Muscle of leg (tissue), 11 donors: ENCODE measurements around the gene PEA15. TPM values are rescaled to one million over a fixed set of nuclear protein-coding genes. Genes with fewer than 3 reads are reported as not detected.
A peak's percentile ranks its signal among the peaks of the same experiment; 100 is the strongest.

Experiments used
- DNase-seq: peaks from one replicate; pipeline ENCODE4 v3.0.0; 2013
- H3K27ac ChIP-seq: one replicate; pipeline ENCODE4 v1.5.1; 2013; ENCODE audit warnings: mild to moderate bottlenecking, low read length, control low read depth
- H3K27me3 ChIP-seq: one replicate; pipeline ENCODE4 v1.6.1; 2013; ENCODE audit warnings: low read length; ENCODE audit not compliant: control insufficient read depth, insufficient read depth
- H3K36me3 ChIP-seq: one replicate; pipeline ENCODE4 v1.6.1; 2013; ENCODE audit warnings: low read length; ENCODE audit not compliant: control insufficient read depth, insufficient read depth
- H3K4me1 ChIP-seq: one replicate; pipeline ENCODE4 v1.6.1; 2013; ENCODE audit warnings: low read length; ENCODE audit not compliant: control insufficient read depth, insufficient read depth
- H3K4me3 ChIP-seq: one replicate; pipeline ENCODE4 v1.5.1; 2013; ENCODE audit warnings: low read length, control low read depth
- H3K9me3 ChIP-seq: replicated peaks from 2 replicates; pipeline ENCODE4 v1.6.1; 2013; ENCODE audit warnings: low read depth, low read length; ENCODE audit not compliant: control insufficient read depth
- WGBS: methylation state at CpG from one replicate; pipeline ENCODE4 v1.1.5; 2013; ENCODE audit warnings: missing lambda C conversion rate; ENCODE audit not compliant: insufficient coverage; 5-methylcytosine and 5-hydroxymethylcytosine counted together
- polyA plus RNA-seq, 8 donors: library from polyadenylated mRNA; unstranded; fragments of 120-200 nt; gene quantifications; one replicate each; pipeline versions ENCODE4 v1.2.1 to v1.2.3, GENCODE V29; 2013; ENCODE audit warnings: inconsistent platforms in 1 of 8, low replicate concordance in 1 of 8; ENCODE audit not compliant: insufficient read length in 8 of 8, insufficient read depth in 1 of 8
- total RNA-seq: library from RNA; stranded (reverse); fragments of 120-200 nt; gene quantifications from one replicate; pipeline ENCODE4 v1.2.4, GENCODE V29; 2013

PEA15 gene
- total and polyA plus RNA-seq, 9 donors: 57.4 to 171 (median 136) TPM

DNA sequence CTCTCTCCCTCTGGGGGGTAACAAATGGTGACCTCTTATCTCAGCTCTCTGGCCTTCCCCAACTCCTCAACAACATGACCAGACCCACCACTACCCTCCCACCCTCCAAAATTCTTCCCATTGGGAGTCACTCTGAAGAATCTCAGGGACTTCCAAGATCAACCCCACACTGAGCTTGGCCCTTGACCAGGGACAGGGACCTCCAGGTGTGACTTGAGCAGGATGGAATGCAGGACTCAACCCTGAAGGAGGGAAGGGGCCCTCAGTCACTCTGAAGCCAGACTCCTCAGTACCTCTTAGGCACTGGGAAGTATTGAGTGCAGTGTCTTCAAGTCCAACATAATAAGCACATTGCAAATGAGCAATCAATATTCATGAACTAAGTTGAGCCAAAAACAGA, 12.9 kb upstream of the PEA15 start:
- peak overlapping the region; percentile 93 for H3K27ac ChIP-seq
- DNase-seq: no peak
- H3K9me3 ChIP-seq: no peaks in the 10 kb centered on the region
- H3K4me1 ChIP-seq: peaks cover 43% of the 10 kb centered on the region
- peaks cover 10% of the 10 kb centered on the region for H3K36me3 ChIP-seq
- H3K4me3 ChIP-seq: peak overlapping the region; percentile 52
- H3K27me3 ChIP-seq: no peaks in the 10 kb centered on the region

DNA sequence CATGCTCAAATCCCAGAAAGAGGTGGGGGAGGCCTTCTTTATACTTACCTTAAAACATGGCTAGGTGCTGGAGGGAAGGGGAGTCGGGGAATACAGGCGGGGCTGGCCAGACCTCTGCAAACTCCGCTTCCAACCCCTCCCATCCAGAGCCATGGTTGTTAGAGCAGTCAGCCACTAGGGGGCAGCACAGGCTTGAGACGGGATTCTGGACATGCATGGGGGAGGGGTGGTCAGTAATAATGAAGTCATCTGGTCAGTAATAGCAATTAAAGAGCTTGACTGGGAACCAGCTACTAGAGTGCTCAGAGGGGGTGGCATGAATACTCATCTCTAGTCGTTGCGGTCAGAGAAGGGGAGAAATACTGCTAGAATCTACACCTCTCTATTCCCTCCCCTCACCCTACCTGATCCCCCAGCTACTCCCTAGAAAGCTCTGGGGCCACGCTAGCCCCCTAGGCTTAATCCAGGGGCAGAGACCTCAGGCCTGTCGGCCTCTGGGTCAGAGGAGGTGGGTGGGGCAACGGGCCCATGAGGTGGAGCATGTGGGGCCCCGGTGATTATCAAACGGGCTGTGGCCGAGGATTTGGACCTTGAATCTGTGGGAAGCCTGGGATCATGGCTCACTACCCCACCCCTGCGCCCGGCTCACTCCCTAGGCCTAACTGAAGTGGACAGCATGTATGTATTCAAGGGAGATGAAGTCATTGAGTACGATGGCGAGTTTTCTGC, 11.9 kb upstream of the PEA15 start:
- Histone ChIP-seq H3K36me3 (peaks cover 10% of the 10 kb centered on the region), H3K9me3 (no peaks in the 10 kb centered on the region), H3K4me1 (peaks cover 38% of the 10 kb centered on the region), H3K4me3 (peak overlapping the region; percentile 52), H3K27ac (peak overlapping the region; percentile 93), H3K27me3 (no peaks in the 10 kb centered on the region)
- peak; percentile 93 for DNase-seq
- 25% methylated on average over 4 of the region's 16 CpGs for WGBS

DNA sequence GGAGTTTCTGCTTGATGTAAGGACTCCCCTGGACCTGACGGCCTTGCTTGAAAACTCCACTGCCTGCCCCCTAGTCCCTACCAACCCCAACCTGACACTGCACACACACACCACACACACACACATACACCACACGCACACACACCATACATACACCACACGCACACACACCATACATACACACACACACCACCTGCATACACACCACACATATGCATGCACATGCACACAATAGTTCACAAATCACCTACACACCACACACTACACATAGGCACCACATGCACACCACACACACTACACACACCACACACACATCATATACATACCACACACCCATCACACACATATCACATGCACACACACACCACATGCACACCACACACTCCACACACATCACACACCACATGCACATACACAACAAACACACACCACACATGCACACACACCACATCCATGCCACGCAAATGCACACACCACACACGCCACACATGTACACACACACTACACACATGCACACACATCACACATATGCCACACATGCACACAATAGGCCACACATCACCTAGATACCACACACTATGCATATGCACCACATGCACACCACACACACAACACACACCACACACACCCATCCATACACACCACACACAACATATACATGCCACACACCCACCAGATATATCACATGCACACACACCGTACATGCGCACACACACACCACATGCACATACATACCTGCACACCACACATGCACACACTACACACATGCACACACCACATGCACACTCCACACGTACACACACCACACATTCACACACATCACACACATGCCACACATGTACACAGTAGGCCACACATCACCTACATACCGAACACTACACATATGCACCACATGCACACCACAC, 11.1 kb upstream of the PEA15 start:
- Histone ChIP-seq H3K27me3 (no peaks in the 10 kb centered on the region), H3K4me3 (no peak overlapping the region), H3K4me1 (peaks cover 30% of the 10 kb centered on the region), H3K36me3 (peaks cover 13% of the 10 kb centered on the region), H3K27ac (no peak overlapping the region), H3K9me3 (no peaks in the 10 kb centered on the region)
- 90% methylated on average over 9 of the region's 9 CpGs for WGBS
- DNase-seq: no peak

DNA sequence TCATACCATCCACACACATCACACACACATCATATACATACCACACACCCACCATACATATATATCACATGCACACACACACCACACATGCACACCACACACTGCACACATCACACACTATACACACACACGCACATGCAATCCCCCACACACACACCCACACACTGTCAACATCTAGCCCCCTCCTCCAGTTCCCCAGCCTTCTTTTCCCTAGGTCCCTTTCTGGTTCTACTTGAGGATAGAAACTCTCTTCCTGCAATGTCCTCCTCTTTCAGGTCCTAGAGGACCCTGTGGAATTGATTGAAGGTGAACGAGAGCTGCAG, 10.5 kb upstream of the PEA15 start:
- Histone ChIP-seq H3K36me3 (peaks cover 16% of the 10 kb centered on the region), H3K27ac (no peak overlapping the region), H3K27me3 (no peaks in the 10 kb centered on the region), H3K9me3 (no peaks in the 10 kb centered on the region), H3K4me1 (peaks cover 24% of the 10 kb centered on the region), H3K4me3 (no peak overlapping the region)
- no peak for DNase-seq
- 67% methylated on average over 1 of the region's 2 CpGs for WGBS

DNA sequence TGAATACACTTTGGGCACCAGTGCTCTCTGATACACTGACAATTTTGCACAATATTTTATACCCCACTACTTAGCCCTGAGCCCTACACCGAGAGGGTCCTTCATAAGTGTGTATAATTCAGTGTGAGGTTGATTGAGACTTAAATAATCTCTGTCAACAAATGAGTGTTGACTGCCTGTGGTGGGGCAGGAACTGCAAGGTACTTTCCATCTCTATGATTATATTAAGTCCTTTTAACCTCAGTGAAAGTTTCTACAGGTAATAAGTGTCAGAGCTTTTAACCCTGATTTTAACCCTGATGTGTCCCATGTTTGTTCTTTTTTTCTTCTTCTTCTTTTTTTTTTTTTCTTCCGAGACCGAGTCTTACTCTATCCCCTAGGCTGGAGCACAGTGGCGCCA, 9.0 kb upstream of the PEA15 start:
- no peaks in the 10 kb centered on the region for H3K27me3 ChIP-seq
- peaks cover 25% of the 10 kb centered on the region for H3K36me3 ChIP-seq
- H3K9me3 ChIP-seq: no peaks in the 10 kb centered on the region
- H3K4me3 ChIP-seq: no peak overlapping the region
- H3K27ac ChIP-seq: no peak overlapping the region
- WGBS: 80% methylated on average over 1 of the region's 4 CpGs
- DNase-seq: no peak
- H3K4me1 ChIP-seq: peaks cover 17% of the 10 kb centered on the region

DNA sequence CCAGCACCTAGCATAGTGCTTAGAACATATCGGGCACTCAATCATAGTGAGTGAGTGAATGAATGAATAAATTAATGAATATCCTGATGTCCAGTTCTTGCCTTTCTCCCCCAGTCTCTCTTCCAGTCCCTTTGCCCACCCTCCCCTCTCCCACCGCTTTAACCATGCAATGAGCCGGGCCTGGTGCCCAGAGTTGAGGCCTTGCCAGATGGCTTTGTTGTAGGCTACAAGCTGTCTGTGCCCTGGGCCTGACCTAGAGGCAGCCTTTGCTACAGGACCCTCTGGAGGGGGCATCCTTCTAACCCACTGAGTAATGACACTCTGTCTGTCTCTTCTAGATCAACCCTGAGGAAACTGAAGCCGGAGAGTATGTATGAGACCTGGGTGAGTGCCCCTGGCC, 8.0 kb upstream of the PEA15 start:
- Histone ChIP-seq H3K9me3 (no peaks in the 10 kb centered on the region), H3K4me3 (no peak overlapping the region), H3K27me3 (no peaks in the 10 kb centered on the region), H3K36me3 (peaks cover 27% of the 10 kb centered on the region), H3K4me1 (peaks cover 17% of the 10 kb centered on the region), H3K27ac (no peak overlapping the region)
- WGBS: 60% methylated on average over 1 of the region's 4 CpGs
- no peak for DNase-seq

DNA sequence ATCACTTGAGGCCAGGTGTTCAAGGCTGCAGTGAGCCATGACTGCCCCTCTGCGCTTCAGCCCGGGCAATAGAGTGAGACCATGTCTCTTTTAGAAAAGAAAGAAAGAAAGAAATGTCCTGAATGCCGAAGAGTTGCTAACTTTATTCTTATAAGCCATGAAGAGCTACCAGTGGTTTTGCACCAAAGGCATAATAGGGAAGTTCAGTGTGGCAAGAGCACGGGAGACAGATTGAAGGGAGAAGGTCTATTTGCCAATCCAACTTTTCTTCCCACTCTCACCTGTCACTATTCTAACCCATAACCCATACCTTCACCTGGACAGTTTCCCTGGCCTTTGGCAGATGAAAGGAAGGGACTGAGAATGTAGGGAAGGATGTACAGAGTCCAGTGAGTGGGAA, 4.4 kb upstream of the PEA15 start:
- peaks cover 13% of the 10 kb centered on the region for H3K4me1 ChIP-seq
- WGBS: 100% methylated on average over 1 of the region's 4 CpGs
- peaks cover 17% of the 10 kb centered on the region for H3K36me3 ChIP-seq

DNA sequence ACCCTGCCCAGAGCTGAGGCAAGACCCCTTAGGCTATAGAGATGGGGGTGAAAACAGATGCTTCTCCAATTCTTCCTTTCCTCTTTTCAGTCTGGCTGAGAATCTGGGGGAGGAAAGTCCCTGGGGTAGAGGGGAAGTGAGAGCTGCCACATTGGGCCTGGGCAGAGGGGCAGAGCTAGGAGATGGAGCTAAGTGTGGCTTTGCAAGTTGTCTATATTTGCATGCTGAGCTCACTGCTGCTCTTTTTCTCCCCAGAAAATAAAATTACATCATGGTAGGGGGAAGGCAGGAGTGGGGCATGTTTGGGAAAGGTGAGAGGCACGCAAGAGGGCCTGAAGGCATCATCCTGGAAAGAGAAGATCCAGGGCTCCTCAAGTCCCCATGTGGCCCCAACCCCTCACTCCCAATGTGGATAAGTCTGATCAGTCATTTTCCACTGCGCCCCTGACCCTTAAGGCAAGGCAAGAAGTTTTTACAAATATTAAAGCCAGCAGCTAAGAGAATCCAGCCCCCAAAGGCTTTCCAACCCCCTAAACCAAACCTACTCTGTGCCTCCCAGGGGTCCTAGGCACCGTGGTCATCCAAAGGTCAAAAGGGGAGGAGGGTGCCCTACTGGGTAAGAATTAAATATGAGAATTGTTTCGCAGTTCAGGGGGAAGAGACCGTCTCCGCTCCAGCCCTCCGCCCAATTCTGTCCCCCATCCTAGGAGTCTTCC, 500 bp upstream of the PEA15 start:
- Histone ChIP-seq H3K36me3 (peaks cover 35% of the 10 kb centered on the region), H3K4me3 (peak overlapping the region; percentile 34), H3K27me3 (no peaks in the 10 kb centered on the region), H3K9me3 (no peaks in the 10 kb centered on the region), H3K27ac (peak overlapping the region; percentile 92), H3K4me1 (peaks cover 48% of the 10 kb centered on the region)
- no CpG with 5 or more reads among the region's 7 CpGs for WGBS
- DNase-seq: peak; percentile 52

More for the DNA sequence above, 4.4 kb upstream of the PEA15 start:
- no peak overlapping the region for H3K27ac ChIP-seq
- no peak overlapping the region for H3K4me3 ChIP-seq
- no peaks in the 10 kb centered on the region for H3K9me3 ChIP-seq
- H3K27me3 ChIP-seq: no peaks in the 10 kb centered on the region
- no peak for DNase-seq

DNA sequence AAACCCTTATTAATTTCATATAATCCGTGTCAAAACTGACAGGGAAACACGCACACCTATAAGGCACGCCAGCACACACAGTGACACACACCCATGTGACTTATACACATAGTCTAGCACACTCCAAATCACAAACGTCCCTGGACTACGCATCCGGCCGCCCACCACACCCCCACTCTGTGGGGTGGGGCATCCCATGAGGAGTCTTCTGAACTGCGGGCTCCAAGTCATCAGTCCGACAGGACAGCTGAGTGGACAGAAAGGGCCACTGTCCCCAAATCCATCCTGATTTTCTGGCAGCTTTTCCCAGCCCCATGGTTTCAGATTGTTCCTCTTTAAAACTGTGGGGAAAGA, 829 bp downstream of the PEA15 start:
- H3K36me3 ChIP-seq: peaks cover 38% of the 10 kb centered on the region
- no peaks in the 10 kb centered on the region for H3K9me3 ChIP-seq
- H3K4me1 ChIP-seq: peaks cover 61% of the 10 kb centered on the region
- peak overlapping the region; percentile 99 for H3K4me3 ChIP-seq
- no CpG with 5 or more reads among the region's 9 CpGs for WGBS
- DNase-seq: peak; percentile 81
- peak overlapping the region; percentile 97 for H3K27ac ChIP-seq
- no peaks in the 10 kb centered on the region for H3K27me3 ChIP-seq
